ENCODE results near the gene TM4SF18.

The TM4SF18 gene

GRCh38 chr3:149373235-149374125 is 40.0 kb upstream of the TM4SF18 start:
- DNase-seq (ENCODE audit: low read depth), result peak; percentile 94
- TF ChIP-seq CTCF (conservative IDR thresholded peaks at IDR 0.05; ENCODE audit: control insufficient read depth, insufficient read depth, low read depth, low read length), result no peak
- no peak overlapping the region for H3K4me3 ChIP-seq (ENCODE audit: control insufficient read depth, low read depth, low read length)

- no peak overlapping the region for H3K4me3 ChIP-seq (ENCODE audit: control insufficient read depth, low read depth, low read length)
- TF ChIP-seq CTCF (conservative IDR thresholded peaks at IDR 0.05; ENCODE audit: control insufficient read depth, insufficient read depth, low read depth, low read length), result no peak
- DNase-seq (ENCODE audit: low read depth), result no peak
Measured at GRCh38 chr3:149371723-149372114, 38.3 kb upstream of the TM4SF18 start.

GRCh38 chr3:149371001-149371722 is 37.7 kb upstream of the TM4SF18 start:
- TF ChIP-seq CTCF (conservative IDR thresholded peaks at IDR 0.05; ENCODE audit: control insufficient read depth, insufficient read depth, low read depth, low read length), result no peak
- peak; percentile 69 for DNase-seq (ENCODE audit: low read depth)
- H3K4me3 ChIP-seq (ENCODE audit: control insufficient read depth, low read depth, low read length), result no peak overlapping the region

GRCh38 chr3:149369991-149370866 is 36.8 kb upstream of the TM4SF18 start:
- no peak overlapping the region for H3K4me3 ChIP-seq (ENCODE audit: control insufficient read depth, low read depth, low read length)
- no peak for TF ChIP-seq CTCF (conservative IDR thresholded peaks at IDR 0.05; ENCODE audit: control insufficient read depth, insufficient read depth, low read depth, low read length)
- DNase-seq (ENCODE audit: low read depth), result no peak

GRCh38 chr3:149368674-149369497 is 35.5 kb upstream of the TM4SF18 start:
- TF ChIP-seq CTCF (conservative IDR thresholded peaks at IDR 0.05; ENCODE audit: control insufficient read depth, insufficient read depth, low read depth, low read length), result no peak
- DNase-seq (ENCODE audit: low read depth), result no peak
- H3K4me3 ChIP-seq (ENCODE audit: control insufficient read depth, low read depth, low read length), result no peak overlapping the region

Data from fibroblast of mammary gland (primary cell).